ENCODE measurements around the gene CEP350.

- TF ChIP-seq CTCF (IDR thresholded peaks at IDR 0.05) (no peak), SIN3A (IDR thresholded peaks at IDR 0.05; ENCODE audit: borderline replicate concordance, insufficient read depth, low read depth, low read length) (no peak), POLR2AphosphoS5 (IDR thresholded peaks at IDR 0.05; ENCODE audit: low read depth, low read length) (no peak)
These were observed 43.7 kb upstream of the CEP350 start for GRCh38 chr1:179910934-179911333.
